Uterus (tissue), 4 donors: ENCODE data around the gene GRM5. TPM values are rescaled to one million over a fixed set of nuclear protein-coding genes. Genes with fewer than 3 reads are reported as not detected.

Experiments
- DNase-seq, 2 donors: peaks; one replicate each; pipeline ENCODE4 v3.0.0-alpha.2; 2019 to 2020
- H3K27ac ChIP-seq, 2 donors: fragments of 200-600 bp; sonication (generic); 1 replicate in 1 of 2; 2 replicates in 1 of 2; pipeline ENCODE4 v1.5.1; 2016 to 2018
- H3K27me3 ChIP-seq, 2 donors: fragments of 200-600 bp; sonication (generic); one replicate each; pipeline ENCODE4 v1.5.1; 2018 to 2019; ENCODE audit warnings: control low read depth in 1 of 2
- H3K36me3 ChIP-seq, 2 donors: fragments of 200-600 bp; sonication (generic); one replicate each; pipeline ENCODE4 v1.5.1; 2019; ENCODE audit warnings: control low read depth in 1 of 2
- H3K4me1 ChIP-seq, 2 donors: fragments of 200-600 bp; sonication (generic); one replicate each; pipeline ENCODE4 v1.5.1; 2018 to 2019; ENCODE audit warnings: control low read depth in 1 of 2
- H3K4me3 ChIP-seq, 2 donors: fragments of 200-600 bp; sonication (generic); 1 replicate in 1 of 2; 2 replicates in 1 of 2; pipeline ENCODE4 v1.5.1; 2018 to 2019; ENCODE audit warnings: mild to moderate bottlenecking in 1 of 2
- H3K9me3 ChIP-seq, 2 donors: fragments of 200-600 bp; sonication (generic); one replicate each; pipeline ENCODE4 v1.5.1; 2019; ENCODE audit warnings: control low read depth in 1 of 2
- POLR2A ChIP-seq, 2 donors: fragments of 450-650 bp; IDR thresholded peaks; one replicate each; pipeline ENCODE4 v1.6.1; 2016; ENCODE audit warnings: antibody characterized with exemption in 2 of 2, mild to moderate bottlenecking in 1 of 2, moderate library complexity in 1 of 2
- intact Hi-C: fragments of 100-400 bp; cut with DNase I; formaldehyde crosslinking; loops from one replicate; pipeline ENCODE4 v1.15.1; 2023; ENCODE audit warnings: low total_unique reads
- total RNA-seq, 4 donors: library from RNA; depleted of rRNA in 3 of 4; stranded (reverse); fragments of >200 nt in 3 of 4; gene quantifications; one replicate each; pipeline versions ENCODE4 v1.1.0 to v1.2.4, GENCODE V29; 2014 to 2023
- TF ChIP-seq, protein P1 (sequence below), 4 experiments: fragments of 200-600 bp in 2 of 4; fragments of 450-650 bp in 2 of 4; sonication (generic) in 2 of 4; IDR thresholded peaks; one replicate each; pipeline ENCODE4 v1.5.1; 2016 to 2019; ENCODE audit warnings: antibody characterized with exemption in 4 of 4, mild to moderate bottlenecking in 2 of 4, moderate library complexity in 1 of 4
- donor health status: DM: yes; HTN: yes; CAD: no.

The GRM5 gene
- total RNA-seq, 4 donors from 2014 or later: under 0.01 to 2.2 TPM; not detected in 2

DNA sequence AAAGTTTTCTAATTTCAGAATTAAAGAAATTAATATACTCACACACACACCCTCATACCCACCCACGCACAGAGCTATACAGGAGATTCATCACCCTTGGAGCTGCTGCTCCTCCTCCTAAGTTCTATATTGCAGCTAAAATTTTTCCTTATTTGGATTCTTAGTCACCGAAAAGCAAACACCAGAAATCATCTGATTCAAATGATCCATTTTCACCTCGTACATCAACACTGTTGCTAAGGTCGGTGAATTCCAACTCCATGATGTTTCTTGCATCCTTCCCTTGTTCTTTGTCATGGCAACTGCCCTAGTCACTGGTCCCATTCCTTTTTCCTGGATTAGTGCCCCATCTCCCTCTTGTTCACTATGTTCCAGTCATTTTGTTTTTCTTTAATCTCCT lies 286.2 kb downstream of the GRM5 start:
- TF ChIP-seq POLR2A (IDR thresholded peaks at IDR 0.05): no peak
- TF ChIP-seq, protein P1, sequence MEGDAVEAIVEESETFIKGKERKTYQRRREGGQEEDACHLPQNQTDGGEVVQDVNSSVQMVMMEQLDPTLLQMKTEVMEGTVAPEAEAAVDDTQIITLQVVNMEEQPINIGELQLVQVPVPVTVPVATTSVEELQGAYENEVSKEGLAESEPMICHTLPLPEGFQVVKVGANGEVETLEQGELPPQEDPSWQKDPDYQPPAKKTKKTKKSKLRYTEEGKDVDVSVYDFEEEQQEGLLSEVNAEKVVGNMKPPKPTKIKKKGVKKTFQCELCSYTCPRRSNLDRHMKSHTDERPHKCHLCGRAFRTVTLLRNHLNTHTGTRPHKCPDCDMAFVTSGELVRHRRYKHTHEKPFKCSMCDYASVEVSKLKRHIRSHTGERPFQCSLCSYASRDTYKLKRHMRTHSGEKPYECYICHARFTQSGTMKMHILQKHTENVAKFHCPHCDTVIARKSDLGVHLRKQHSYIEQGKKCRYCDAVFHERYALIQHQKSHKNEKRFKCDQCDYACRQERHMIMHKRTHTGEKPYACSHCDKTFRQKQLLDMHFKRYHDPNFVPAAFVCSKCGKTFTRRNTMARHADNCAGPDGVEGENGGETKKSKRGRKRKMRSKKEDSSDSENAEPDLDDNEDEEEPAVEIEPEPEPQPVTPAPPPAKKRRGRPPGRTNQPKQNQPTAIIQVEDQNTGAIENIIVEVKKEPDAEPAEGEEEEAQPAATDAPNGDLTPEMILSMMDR (IDR thresholded peaks at IDR 0.05): no peak
- no peak overlapping the region for H3K27ac ChIP-seq
- intact Hi-C loops: no loop called here

DNA sequence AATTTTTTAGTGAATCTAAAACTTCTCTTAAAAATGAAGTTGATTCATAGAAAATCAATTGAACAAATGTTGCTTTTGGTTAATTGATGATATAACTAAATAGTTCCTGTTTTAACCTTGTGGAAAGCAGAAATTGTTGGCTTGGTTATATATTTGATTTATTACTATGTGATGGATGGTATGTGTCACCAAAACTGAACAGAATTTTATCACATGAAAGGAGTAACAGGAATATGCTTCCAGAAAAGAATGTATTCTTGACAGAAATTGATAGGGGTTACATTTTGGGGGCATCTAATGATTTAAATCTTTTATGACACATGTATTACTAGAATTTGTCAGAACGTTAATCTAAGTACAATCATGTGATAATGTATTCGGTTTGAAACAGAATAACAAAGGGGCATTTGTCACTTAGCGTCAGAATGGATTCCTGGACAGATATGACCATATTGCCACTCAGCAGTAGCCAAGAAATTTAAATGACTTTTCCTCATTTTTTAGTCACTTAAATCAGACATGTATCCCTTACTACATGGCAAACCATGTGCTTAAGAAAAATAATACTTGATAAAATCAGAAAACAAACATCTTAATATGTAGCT lies 295.2 kb downstream of the GRM5 start:
- DNase-seq: no peak
- H3K27me3 ChIP-seq: no peaks in the 10 kb centered on the region
- intact Hi-C loops: no loop called here
- TF ChIP-seq, protein P1 (IDR thresholded peaks at IDR 0.05): no peak
- TF ChIP-seq POLR2A (IDR thresholded peaks at IDR 0.05): no peak
- H3K4me1 ChIP-seq: no peaks in the 10 kb centered on the region
- no peak overlapping the region for H3K27ac ChIP-seq
- H3K4me3 ChIP-seq: no peak overlapping the region
- H3K36me3 ChIP-seq: no peaks in the 10 kb centered on the region
- no peaks in the 10 kb centered on the region for H3K9me3 ChIP-seq

More for the DNA sequence above, 286.2 kb downstream of the GRM5 start:
- Histone ChIP-seq H3K4me1 (no peaks in the 10 kb centered on the region), H3K9me3 (no peaks in the 10 kb centered on the region), H3K27me3 (no peaks in the 10 kb centered on the region), H3K4me3 (no peak overlapping the region), H3K36me3 (no peaks in the 10 kb centered on the region)
- DNase-seq: no peak

DNA sequence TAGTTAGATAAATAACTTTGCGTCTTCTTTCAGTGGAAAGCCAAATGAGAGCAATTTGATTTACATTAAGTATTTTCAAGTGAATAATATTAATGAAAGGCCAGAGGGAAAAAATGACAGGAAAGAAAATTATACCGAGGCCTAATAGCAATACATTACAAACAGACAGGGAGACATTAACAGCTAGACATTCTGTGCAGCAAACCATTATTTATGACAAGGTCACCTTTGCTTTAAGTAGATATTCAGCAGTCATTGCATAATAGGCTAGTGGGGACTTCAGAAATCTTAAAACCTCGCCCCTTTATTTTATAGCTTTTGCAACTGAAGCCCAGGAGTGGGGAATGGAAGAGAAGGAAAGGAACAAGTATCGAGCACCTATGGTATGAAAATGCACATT lies 321.6 kb downstream of the GRM5 start:
- H3K27me3 ChIP-seq: no peaks in the 10 kb centered on the region
- intact Hi-C loops: no loop called here
- H3K9me3 ChIP-seq: no peaks in the 10 kb centered on the region
- no peaks in the 10 kb centered on the region for H3K4me1 ChIP-seq
- no peaks in the 10 kb centered on the region for H3K36me3 ChIP-seq
- TF ChIP-seq, protein P1 (IDR thresholded peaks at IDR 0.05): no peak
- TF ChIP-seq POLR2A (IDR thresholded peaks at IDR 0.05): no peak
- no peak for DNase-seq
- no peak overlapping the region for H3K4me3 ChIP-seq
- no peak overlapping the region for H3K27ac ChIP-seq

DNA sequence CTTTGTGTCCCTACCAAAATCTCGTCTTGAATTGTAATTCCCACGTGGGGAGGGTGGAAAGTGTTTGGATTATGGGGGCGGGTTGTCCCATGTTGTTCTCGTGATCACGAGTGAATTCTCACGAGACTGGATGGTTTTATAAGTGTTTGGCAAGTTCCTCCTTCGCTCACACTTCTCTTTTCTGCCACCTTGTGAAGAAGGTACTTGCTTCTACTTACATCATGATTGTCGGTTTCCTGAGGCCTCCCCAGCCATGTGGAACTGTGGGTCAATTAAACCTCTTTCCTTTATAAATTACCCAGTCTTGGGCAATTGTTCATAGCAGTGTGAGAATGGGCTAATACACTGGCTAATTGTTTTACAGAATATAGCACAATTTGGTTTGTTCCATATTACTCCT lies 326.3 kb downstream of the GRM5 start:
- TF ChIP-seq POLR2A (IDR thresholded peaks at IDR 0.05): no peak
- TF ChIP-seq, protein P1 (IDR thresholded peaks at IDR 0.05): no peak
- DNase-seq: no peak
- Histone ChIP-seq H3K27me3 (no peaks in the 10 kb centered on the region), H3K4me3 (no peak overlapping the region), H3K9me3 (no peaks in the 10 kb centered on the region), H3K36me3 (no peaks in the 10 kb centered on the region), H3K4me1 (no peaks in the 10 kb centered on the region), H3K27ac (no peak overlapping the region)
- intact Hi-C loops: no loop called here

DNA sequence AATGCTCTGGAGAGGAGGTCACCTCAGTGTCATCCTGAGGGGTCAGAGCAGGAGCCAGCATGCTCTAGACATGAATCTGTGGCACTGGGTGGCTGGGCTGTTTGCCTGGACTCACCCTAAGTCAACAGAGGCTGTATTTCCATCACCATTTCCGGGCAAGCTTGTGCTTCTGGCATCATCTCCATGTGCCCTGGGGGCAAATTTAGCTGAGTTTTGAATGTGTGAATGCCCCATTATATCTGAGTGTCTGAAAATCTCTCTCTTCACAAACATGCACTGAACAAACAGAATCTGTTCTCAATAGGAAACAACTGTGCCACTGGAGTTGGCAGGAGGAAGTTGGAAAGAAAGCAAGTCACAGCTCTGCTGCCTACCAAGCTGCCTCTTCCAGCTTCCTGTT lies 356.2 kb downstream of the GRM5 start:
- no peak overlapping the region for H3K27ac ChIP-seq
- no peak for DNase-seq
- no peak for TF ChIP-seq POLR2A (IDR thresholded peaks at IDR 0.05)
- TF ChIP-seq, protein P1 (IDR thresholded peaks at IDR 0.05): no peak
- H3K36me3 ChIP-seq: no peaks in the 10 kb centered on the region
- no peaks in the 10 kb centered on the region for H3K4me1 ChIP-seq
- H3K9me3 ChIP-seq: no peaks in the 10 kb centered on the region
- no peaks in the 10 kb centered on the region for H3K27me3 ChIP-seq
- intact Hi-C loops: no loop called here
- no peak overlapping the region for H3K4me3 ChIP-seq
